Sigmoid colon (tissue), 7 donors: Measurements from ENCODE around the gene WNT3A. TPM values are rescaled to one million over a fixed set of nuclear protein-coding genes. Genes with fewer than 3 reads are reported as not detected.
A peak's percentile ranks its signal among the peaks of the same experiment; 100 is the strongest.

Experiments
- DNase-seq: peaks from one replicate; pipeline ENCODE4 v3.0.0-alpha.2; 2019
- H3K27ac ChIP-seq, 4 donors: fragments of 200-600 bp; sonication (generic); one replicate each; pipeline ENCODE4 v1.5.1; 2016 to 2019; ENCODE audit warnings: mild to moderate bottlenecking in 1 of 4
- H3K27me3 ChIP-seq, 3 donors: fragments of 200-600 bp; sonication (generic); one replicate each; pipeline ENCODE4 v1.5.1; 2019; ENCODE audit warnings: mild to moderate bottlenecking in 1 of 3
- H3K36me3 ChIP-seq, 4 donors: fragments of 200-600 bp; sonication (generic); one replicate each; pipeline ENCODE4 v1.5.1; 2016 to 2019
- H3K4me1 ChIP-seq, 4 donors: fragments of 200-600 bp; sonication (generic); one replicate each; pipeline ENCODE4 v1.5.1; 2017 to 2019
- H3K4me3 ChIP-seq, 4 donors: fragments of 200-600 bp; sonication (generic); one replicate each; pipeline ENCODE4 v1.5.1; 2017 to 2019; ENCODE audit warnings: mild to moderate bottlenecking in 2 of 4, moderate library complexity in 1 of 4
- H3K9me3 ChIP-seq, 4 donors: fragments of 200-600 bp in 3 of 4; sonication (generic) in 3 of 4; one replicate each; pipeline versions ENCODE4 v1.5.1 to v1.6.1; 2013 to 2019
- CTCF ChIP-seq, 4 experiments: fragments of 450-650 bp in 3 of 4; fragments of 200-600 bp in 1 of 4; IDR thresholded peaks; one replicate each; pipeline ENCODE4 v1.5.1; 2016 to 2019; ENCODE audit warnings: antibody characterized with exemption in 4 of 4, mild to moderate bottlenecking in 3 of 4, moderate library complexity in 2 of 4
- EP300 ChIP-seq, 4 donors: sonication (generic); formaldehyde crosslinking; IDR thresholded peaks; one replicate each; pipeline ENCODE4 v1.6.1; 2017; ENCODE audit warnings: antibody characterized with exemption in 4 of 4
- POLR2A ChIP-seq, 2 donors: fragments of 450-650 bp; IDR thresholded peaks; one replicate each; pipeline ENCODE4 v1.6.1; 2016; ENCODE audit warnings: antibody characterized with exemption in 2 of 2, mild to moderate bottlenecking in 2 of 2, moderate library complexity in 2 of 2
- POLR2AphosphoS5 ChIP-seq, 4 donors: sonication (generic); formaldehyde crosslinking; IDR thresholded peaks; one replicate each; pipeline ENCODE4 v1.6.1; 2017; ENCODE audit warnings: antibody characterized with exemption in 4 of 4
- WGBS, 2 donors: extraction: QIAGEN DNeasy Blood & Tissue Kit; methylation state at CpG; one replicate each; pipeline ENCODE4 v1.1.7; 2013; 5-methylcytosine and 5-hydroxymethylcytosine counted together
- intact Hi-C: fragments of 100-400 bp; cut with DNase I; formaldehyde crosslinking; loops from one replicate; pipeline ENCODE4 v1.15.1; 2023
- polyA plus RNA-seq, 3 donors: library from polyadenylated mRNA; stranded (reverse); fragments of 200-250 nt; gene quantifications; one replicate each; pipeline ENCODE4 v1.2.3, GENCODE V29; 2013
- total RNA-seq, 4 donors: library from RNA; depleted of rRNA; stranded (reverse); fragments of >200 nt; gene quantifications; one replicate each; pipeline ENCODE4 v1.1.0, GENCODE V29; 2016
- donor health status: healthy with polysubstance abuse.
- donor health status: Bipolar disorder and iron deficiency.
- donor health status: healthy.

The WNT3A gene
- total and polyA plus RNA-seq, 7 donors = 0.01 TPM; not detected in 6

DNA sequence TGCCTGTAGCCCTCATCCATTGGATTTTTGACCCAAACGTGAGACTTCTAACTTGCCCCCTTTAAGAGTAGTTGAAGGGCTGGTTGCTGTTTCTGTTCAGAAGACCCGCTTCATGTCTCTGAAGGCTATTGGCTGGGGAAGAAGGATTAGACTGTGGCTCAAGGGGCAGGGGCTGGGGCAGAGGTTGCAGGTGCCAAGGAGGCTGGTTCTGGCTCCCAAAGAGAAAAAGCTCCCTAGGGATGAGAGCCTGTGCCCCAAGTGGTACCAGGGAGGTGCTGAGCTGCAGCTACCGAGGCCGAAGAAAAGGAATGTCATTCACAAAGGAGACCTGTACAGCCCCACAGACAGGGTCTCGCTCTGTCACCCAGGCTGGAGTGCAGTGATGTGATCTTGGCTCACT is 5.8 kb downstream of the WNT3A start:
- H3K27me3 ChIP-seq = peaks cover 16 to 40% (median 22%) of the 10 kb centered on the region in 3 donors
- H3K27ac ChIP-seq = no peak overlapping the region
- TF ChIP-seq EP300 (IDR thresholded peaks at IDR 0.05) = no peak
- TF ChIP-seq POLR2A (IDR thresholded peaks at IDR 0.05) = no peak
- TF ChIP-seq CTCF (IDR thresholded peaks at IDR 0.05) = no peak
- no peak for TF ChIP-seq POLR2AphosphoS5 (IDR thresholded peaks at IDR 0.05)
- no peaks in the 10 kb centered on the region for H3K36me3 ChIP-seq
- no peaks in the 10 kb centered on the region for H3K9me3 ChIP-seq
- peaks cover 0 to under 1% (median under 1%) of the 10 kb centered on the region in 4 donors for H3K4me1 ChIP-seq
- intact Hi-C loops = no loop called here
- H3K4me3 ChIP-seq = no peak overlapping the region
- 92 to 95% methylated on average over 5 of the region's 5 CpGs for WGBS, 2 donors
- DNase-seq = no peak

- DNase-seq = peak; percentile 44
- Histone ChIP-seq H3K4me3 (no peak overlapping the region), H3K9me3 (no peaks in the 10 kb centered on the region), H3K27me3 (peaks cover 14 to 32% (median 14%) of the 10 kb centered on the region in 3 donors), H3K27ac (no peak overlapping the region), H3K36me3 (no peaks in the 10 kb centered on the region), H3K4me1 (no peaks in the 10 kb centered on the region)
- no peak for TF ChIP-seq EP300 (IDR thresholded peaks at IDR 0.05)
- no peak for TF ChIP-seq POLR2A (IDR thresholded peaks at IDR 0.05)
- no peak for TF ChIP-seq CTCF (IDR thresholded peaks at IDR 0.05)
- TF ChIP-seq POLR2AphosphoS5 (IDR thresholded peaks at IDR 0.05) = no peak
- intact Hi-C loops = no loop called here
- 77 to 84% methylated on average over 24 of the region's 24 CpGs for WGBS, 2 donors
Measured at GRCh38 chr1:228013131-228013934, 6.5 kb downstream of the WNT3A start.

DNA sequence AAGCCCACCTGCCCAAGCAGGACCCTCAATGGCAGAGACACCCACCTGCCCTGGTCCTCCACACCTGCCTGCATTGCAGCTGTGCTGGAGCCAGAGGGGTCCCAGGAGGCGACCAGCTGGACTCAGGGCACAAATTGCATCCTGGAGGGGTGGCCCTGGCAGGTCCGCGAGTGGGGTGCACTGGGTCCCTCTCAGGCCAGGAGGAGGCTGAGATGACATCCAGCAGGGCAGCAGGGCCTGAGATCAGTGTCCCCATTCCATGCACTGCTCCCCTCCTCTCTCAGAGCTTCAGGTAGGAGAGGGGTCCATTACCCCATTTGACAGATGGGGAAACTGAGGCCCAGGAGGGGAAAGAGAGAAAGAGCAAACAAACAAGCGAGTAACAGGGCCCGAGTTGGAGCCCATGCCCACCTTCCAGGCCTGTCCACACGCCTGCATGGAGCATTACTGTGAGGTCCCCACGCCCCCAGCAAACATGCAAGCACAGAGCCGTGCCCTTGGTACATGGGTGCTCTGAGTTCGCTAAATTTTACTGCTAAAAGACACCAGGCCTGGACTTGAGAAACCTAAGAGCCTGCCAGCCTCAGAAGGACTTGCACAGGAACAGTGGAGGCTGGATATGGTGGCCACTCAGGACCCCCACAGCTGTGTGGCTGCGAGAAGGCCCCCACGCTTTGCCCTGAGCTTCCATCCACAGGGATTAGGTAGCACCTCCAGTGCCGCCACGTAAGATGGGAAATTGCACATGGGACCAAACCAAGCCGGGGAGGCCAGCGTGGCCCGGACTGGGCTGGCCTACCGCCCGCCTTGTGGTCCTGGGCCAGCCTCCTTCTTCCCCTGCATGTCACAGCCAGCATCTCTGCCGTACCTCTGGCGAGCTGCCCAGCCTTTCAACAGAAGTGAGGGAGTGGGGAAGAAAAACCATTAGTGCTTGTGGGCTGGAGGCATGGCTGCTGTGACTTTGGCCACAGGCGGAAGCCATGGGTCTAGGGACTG is 7.4 kb downstream of the WNT3A start:
- intact Hi-C loops = no loop called here
- H3K27me3 ChIP-seq = peaks cover 5 to 23% (median 5%) of the 10 kb centered on the region in 3 donors
- no peak overlapping the region for H3K27ac ChIP-seq
- 80 to 83% methylated on average over 21 of the region's 21 CpGs for WGBS, 2 donors
- no peaks in the 10 kb centered on the region for H3K9me3 ChIP-seq
- DNase-seq = peak; percentile 64
- TF ChIP-seq POLR2A (IDR thresholded peaks at IDR 0.05) (no peak), POLR2AphosphoS5 (IDR thresholded peaks at IDR 0.05) (no peak), CTCF (IDR thresholded peaks at IDR 0.05) (no peak), EP300 (IDR thresholded peaks at IDR 0.05) (no peak)
- H3K36me3 ChIP-seq = no peaks in the 10 kb centered on the region
- H3K4me3 ChIP-seq = no peak overlapping the region
- no peaks in the 10 kb centered on the region for H3K4me1 ChIP-seq

DNA sequence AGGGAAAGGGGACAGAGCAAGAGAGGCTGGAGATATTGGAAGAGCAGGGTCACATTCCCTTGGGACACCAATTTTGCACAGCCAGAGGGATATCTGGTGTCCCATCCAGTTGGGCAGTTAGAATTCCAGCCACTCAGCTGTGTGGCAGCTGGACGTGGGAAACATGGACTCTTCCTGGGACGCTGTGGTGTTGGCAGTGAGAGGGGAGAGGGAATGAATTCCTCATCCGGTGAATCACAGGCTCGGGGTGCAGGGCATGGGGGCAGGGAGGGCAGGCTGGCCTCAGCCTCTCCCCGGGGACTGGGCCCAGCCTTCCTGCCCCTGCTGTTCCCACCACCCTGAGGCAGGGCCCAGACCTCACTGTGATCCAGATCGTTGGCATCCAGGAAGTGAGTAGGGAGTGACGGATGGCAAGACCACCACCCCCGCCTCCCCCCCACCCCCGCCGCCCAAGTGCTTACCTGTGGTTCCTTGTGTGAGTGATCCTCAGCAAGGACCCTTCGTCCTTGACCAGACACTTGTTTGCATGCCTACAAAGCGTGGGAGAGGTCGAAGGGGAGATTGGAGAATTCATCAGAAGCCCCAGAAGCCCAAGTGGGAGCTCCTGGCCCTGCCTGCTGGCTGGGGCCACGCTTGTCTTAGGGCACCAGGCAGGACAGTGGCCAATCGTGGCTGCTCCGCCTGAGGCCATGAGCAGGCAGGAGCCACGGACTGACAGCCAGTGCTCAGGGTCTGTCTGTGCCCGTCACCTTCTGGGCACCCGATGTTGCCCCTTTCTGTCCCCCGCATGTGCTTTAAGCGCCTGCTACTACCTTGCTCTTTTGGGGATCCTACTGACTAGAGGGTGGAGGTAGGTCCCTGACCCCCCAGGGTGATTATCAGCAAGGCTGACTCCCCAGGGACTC is 8.7 kb downstream of the WNT3A start:
- DNase-seq = no peak

More for the DNA sequence above, 8.7 kb downstream of the WNT3A start:
- no peaks in the 10 kb centered on the region for H3K36me3 ChIP-seq
- no peak overlapping the region for H3K4me3 ChIP-seq
- H3K4me1 ChIP-seq = no peaks in the 10 kb centered on the region
- TF ChIP-seq POLR2AphosphoS5 (IDR thresholded peaks at IDR 0.05) (no peak), POLR2A (IDR thresholded peaks at IDR 0.05) (no peak), EP300 (IDR thresholded peaks at IDR 0.05) (no peak), CTCF (IDR thresholded peaks at IDR 0.05) (no peak)
- intact Hi-C loops = no loop called here
- no peaks in the 10 kb centered on the region for H3K9me3 ChIP-seq
- H3K27me3 ChIP-seq = peaks cover 0 to 10% (median 0%) of the 10 kb centered on the region in 3 donors
- WGBS, 2 donors = 82 to 83% methylated on average over 21 of the region's 21 CpGs
- H3K27ac ChIP-seq = no peak overlapping the region
